WI38 (cell line): ENCODE data around the gene GVQW3.

Experiments
- H3K4me3 ChIP-seq: 2 replicates; pipeline ENCODE4 v1.5.1; 2011; ENCODE audit warnings: low read depth, mild to moderate bottlenecking, control low read depth, low read length
- CTCF ChIP-seq: IDR thresholded peaks from 2 replicates; pipeline ENCODE4 v1.5.1; 2012; ENCODE audit warnings: low read depth, mild to moderate bottlenecking, control low read depth, low read length

The GVQW3 gene

GRCh38 chr11:76385903-76386302 is 4.8 kb downstream of the GVQW3 start:
- no peak overlapping the region for H3K4me3 ChIP-seq
- no peak for TF ChIP-seq CTCF

GRCh38 chr11:76388408-76388807 is 7.3 kb downstream of the GVQW3 start:
- no peak for TF ChIP-seq CTCF

DNA sequence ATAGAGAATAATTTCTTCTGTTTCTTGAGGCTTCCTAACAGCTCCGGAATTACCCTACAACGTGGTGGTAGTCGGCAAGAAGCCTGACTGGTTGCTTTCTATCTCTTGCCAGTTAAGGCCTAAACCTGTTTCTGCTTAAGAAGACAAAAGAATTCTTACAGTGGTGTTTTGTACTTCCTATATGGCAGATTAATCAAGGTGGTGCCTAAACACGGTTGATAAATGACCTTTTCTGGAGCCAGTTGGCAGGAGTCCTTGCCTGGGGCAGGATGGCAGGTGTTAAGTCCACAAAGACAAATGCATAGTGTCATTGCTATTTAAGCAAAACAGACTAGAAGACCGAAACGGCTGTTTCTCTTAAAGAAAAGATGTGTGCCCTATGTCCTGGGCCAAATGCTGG is 9.9 kb downstream of the GVQW3 start:
- no peak for TF ChIP-seq CTCF
- H3K4me3 ChIP-seq: no peak overlapping the region

More at GRCh38 chr11:76388408-76388807, 7.3 kb downstream of the GVQW3 start:
- H3K4me3 ChIP-seq: no peak overlapping the region

- H3K4me3 ChIP-seq: no peak overlapping the region
- no peak for TF ChIP-seq CTCF
Observed at GRCh38 chr11:76391811-76392475, 10.8 kb downstream of the GVQW3 start.

- no peak for TF ChIP-seq CTCF
- H3K4me3 ChIP-seq: no peak overlapping the region
Observed at GRCh38 chr11:76392870-76393269, 11.7 kb downstream of the GVQW3 start.

- H3K4me3 ChIP-seq: no peak overlapping the region
- no peak for TF ChIP-seq CTCF
Observed at GRCh38 chr11:76394411-76394810, 13.3 kb downstream of the GVQW3 start.

DNA sequence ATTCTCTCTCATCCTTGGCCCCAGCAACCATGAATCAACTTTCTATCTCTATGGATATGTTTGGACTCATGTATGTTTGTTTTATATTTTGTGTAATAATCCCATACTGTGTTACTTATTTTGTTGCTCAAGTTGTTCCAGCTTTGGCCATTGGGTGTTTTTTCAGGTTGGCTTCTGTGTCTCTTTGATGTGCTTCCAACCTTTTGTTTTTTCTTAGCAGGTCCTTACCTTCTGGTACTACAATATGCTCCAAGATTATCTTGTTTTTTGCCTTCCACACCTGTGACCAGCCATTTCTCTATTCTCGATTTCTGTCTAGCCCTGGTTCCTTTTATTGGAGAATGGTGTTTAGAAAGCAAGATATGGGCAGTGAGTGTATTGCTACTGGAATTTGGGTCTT is 14.2 kb downstream of the GVQW3 start:
- no peak overlapping the region for H3K4me3 ChIP-seq
- no peak for TF ChIP-seq CTCF
